Stimulated activated CD4-positive, alpha-beta T cell treated with anti-CD3 and anti-CD28 coated beads, Interleukin-2, amount 100 ng/mL, for 48 hours (primary cell): ENCODE results near the gene PHLDA2.

Experiments
- DNase-seq, 2 donors: peaks; one replicate each; pipeline ENCODE4 v3.0.0-alpha.2; 2020

PHLDA2 gene, protein sequence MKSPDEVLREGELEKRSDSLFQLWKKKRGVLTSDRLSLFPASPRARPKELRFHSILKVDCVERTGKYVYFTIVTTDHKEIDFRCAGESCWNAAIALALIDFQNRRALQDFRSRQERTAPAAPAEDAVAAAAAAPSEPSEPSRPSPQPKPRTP

DNA sequence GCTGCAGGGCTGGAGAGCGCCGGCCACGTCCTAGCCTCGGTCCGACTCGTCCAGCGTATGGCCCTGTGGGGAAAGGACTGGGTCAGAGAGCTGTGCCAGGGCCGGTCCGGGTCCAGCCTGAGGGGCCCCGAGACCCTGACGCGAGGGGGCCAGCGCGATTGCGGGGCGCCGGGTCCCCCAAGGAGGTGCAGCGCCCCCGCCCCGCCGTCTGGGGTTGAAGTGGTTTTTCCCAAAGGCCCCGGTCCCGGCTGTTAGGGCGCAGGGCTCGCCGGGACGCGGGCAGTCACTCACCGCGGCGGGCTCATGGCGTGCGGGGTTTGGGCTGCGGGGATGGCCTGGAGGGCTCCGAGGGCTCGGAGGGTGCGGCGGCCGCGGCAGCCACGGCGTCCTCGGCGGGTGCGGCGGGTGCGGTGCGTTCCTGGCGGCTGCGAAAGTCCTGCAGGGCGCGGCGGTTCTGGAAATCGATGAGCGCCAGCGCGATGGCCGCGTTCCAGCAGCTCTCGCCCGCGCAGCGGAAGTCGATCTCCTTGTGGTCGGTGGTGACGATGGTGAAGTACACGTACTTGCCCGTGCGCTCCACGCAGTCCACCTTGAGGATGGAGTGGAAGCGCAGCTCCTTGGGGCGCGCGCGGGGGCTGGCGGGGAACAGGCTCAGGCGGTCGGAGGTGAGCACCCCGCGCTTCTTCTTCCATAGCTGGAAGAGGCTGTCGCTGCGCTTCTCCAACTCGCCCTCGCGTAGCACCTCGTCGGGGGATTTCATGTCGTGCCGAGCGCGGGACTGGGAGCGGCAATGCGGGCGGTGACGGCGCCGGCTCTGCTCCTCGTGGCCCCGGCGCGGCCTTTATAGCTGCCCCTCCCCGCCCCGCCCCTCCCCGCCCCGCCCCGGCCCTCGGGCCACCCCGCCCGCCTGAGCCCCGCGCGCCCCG lies at the start of gene PHLDA2:
TSS of gene PHLDA2 (minus strand) at position 816 of the 926 bp plus-strand sequence. CDS start at position 760, 56 bp downstream.
- peak; percentile 48 to 58 for DNase-seq

DNA sequence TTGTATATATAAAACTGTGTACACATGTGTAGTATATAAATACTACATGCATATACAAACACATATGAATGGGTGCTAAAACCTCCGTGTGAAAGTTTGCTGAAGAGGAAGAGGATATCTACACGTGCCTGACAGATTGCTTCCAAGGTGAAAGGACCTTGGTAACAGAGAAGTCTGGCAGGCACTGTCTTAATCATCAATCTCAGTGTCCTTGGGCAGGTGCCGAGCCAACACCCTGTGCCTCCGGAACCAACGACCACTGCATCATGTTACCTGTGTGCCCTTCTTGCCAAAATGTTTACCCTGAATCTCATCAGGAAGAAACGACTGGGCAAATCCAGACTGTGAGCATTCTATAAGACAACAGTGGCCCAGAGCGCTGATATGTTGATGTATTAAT lies 47.9 kb upstream of the PHLDA2 start:
- DNase-seq = no peak

DNA sequence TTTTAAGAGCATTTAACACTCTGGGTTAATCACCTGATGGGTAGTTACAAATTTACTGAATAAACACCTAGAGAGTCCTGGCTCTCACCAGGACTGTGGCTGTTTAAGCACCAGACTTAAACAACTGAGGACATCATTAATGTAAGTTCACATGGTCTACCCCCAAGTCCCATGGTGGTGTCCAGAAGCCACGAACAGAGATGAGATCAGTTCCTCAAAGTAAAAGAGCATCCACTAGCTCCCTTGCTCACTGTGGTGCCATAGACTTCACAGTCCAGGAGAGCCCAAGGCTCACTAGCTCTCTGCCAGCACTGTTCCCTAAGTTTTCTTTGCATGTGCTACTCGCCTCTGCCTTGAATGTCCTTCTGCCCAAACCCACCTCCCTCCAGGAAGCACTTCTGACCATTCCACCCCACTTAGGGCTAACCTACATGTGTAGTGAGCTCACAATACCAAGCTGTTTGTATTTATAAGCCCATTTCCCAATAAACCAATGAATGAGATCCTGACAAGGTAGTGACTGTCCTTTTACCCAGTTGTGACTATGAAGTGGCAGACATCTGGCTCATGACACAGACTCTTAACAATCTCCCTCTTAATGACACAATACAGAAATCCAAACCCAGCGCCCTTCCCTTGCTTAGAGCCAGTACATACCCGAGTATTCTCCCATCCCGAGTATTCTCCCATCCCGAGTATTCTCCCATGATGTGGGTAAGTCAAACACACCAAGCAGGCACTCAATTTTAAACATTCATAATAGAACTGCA lies 47.3 kb upstream of the PHLDA2 start:
- DNase-seq = no peak

DNA sequence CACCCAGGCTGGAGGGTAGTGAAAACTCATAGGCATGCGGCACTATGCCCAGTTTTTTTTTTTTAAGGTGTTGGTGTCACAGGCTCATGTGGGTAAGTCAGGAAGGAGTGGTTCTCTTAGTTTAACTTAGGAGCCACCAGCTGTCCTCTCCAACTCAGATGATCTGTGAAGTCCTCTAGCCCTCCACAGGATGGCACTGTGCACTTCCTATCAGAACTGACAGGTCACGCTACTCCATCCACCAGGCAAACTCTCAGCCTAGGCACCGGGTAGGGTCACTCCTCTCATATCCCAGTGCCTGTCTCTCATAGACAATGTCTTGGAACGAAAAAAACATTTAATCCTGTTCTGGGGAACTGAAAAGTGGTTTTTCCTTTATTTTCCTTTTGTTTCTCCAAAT lies 46.4 kb upstream of the PHLDA2 start:
- peak in 1 of 2 donors; percentile 14 for DNase-seq

DNA sequence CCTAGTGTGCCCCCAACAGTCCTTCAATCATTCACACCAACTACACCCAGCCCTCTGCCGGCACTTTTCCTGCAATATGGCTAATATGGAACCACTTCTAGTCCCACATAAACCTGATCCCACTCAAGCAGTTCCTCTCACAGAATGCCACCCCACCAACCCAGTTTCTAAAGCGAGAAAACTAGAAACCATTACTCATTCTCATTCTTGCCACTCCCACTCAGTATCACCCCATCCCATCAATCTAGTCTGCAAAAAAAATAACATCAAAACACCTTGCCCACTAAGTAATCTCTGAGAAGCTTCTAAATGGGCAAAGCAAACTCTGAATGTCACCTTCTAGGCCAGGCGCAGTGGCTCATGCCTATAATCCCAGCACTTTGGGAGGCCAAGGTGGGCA lies 45.1 kb upstream of the PHLDA2 start:
- DNase-seq = no peak

DNA sequence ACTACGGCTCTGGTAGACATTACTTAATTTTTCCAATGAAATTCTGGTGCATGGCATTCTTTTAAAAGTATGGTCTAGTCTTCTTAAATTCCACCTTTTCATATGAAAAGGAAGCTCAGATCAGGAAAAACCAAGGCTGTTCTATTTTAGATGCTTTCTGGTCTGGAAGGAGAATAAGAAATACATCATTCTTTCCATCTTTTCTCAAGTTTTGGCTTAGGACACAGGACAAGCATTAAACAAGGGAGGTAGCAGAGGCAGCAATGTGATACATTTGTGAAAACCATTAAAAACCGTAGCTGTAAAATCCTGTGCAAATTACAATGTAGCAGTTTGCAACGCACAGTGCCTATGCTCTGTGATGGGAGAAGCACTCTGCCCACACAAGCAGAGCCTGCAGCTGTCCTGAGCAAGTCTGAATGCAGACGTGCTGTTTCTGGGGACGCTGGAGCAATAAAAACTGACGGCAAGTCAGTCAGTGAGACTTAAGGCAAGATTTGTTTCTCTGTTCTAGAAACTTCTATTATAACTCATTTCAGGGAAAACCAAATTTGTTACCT lies 39.2 kb upstream of the PHLDA2 start:
- DNase-seq = no peak

DNA sequence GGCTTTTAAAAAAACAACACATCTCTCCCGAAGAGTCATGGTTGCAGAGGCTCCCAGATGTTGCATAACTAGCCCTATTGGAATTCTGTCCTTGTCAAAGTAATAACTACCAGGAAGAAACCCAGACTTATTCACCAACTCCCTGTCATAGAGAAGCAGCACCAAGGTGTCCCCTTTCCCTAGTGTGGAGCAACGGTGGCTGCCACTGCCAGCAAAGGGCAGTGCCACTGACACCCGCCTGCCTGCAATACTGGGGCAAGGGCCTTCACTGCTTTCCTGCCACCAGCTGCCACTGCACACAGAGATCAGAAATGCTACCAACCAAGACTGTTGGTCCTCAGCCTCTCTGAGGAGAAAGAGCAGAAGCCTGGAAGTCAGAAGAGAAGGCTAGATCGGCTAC lies 35.6 kb upstream of the PHLDA2 start:
- no peak for DNase-seq

DNA sequence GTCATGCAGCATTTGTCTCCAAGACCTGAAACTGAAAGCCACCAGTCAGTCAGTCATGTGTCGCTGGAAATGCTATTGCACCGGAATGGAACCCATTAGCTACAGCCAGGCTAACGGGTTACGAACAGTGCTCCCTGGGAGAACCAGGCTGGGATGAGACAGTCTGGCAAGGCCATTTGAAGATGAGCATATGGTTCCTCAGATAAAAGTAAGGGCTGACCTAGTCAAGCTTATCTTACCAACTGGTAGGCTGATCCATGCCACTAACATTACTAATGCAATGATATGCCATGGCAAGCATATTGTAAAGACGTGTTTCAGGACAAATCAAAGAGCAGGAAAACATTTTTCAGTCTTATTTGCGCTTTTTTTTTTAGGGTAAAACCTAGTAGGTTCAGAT lies 34.5 kb upstream of the PHLDA2 start:
- no peak for DNase-seq

DNA sequence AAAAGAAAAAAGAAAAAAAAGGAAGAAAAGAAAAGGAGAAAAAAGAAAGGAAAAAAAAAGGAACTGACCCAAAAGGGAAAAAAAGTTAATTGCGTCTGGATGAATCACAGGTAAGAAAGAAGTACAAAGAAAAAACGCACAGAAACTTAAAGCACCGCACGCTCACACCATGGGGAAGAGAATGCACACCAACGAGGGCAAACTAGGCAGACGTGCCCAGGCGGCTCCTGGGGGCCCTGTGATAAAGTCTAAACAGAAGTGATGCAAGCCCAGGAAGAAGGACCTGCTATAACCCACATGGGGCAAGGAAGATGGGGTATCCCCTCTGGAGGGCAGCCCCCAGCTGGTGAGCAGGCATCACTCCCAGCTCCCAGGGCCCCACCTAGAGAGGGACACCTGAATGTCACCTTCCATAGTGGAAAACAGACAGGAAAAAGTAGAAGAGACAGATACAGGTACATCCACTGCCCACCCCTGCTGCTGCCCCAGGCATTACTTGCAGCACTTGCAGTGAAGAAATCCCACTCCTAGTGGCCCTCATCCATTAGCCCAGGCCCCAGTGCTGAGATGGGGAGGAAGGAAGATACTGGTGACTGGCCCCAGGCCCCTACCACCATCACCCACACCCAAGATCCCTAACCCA lies 34.0 kb upstream of the PHLDA2 start:
- DNase-seq = no peak

DNA sequence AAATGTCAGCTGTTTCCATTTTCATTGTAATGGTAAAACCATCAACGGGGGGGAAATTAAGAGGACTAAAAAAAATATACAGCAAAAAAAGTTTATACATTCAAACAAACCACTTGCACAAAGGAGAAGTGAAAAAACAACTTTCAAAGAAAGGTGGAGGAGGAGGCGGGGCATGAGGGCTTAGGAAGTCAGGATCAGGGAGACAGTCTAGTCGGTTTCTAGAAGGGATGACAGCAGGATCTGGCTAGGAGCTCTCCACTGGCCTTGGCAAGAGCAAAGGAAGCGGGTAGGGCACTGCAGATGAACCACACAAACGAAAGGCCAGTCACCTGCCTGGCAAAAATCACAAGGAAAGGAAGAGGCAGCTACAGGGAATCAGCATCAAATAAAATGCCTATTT lies 31.9 kb upstream of the PHLDA2 start:
- no peak for DNase-seq

DNA sequence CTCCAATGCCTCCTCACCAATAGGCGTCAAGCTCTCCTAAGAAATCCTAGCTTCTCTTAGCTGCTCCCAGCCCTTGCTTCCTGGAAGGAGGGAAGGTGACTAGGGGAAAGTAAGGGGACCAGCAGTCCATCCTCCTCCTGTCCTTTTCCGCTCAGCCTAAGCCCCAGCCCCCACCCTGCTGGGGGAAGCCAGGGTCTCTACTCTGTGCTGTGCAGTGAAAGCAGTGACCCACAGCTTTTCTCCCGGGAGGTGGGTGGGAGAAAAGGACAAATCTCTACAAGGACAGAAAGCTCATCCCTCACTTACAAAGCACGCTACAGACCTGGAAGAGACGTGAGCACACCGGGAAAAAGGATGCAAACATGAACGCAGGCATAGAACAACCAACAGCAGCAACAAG lies 30.9 kb upstream of the PHLDA2 start:
- DNase-seq = no peak

DNA sequence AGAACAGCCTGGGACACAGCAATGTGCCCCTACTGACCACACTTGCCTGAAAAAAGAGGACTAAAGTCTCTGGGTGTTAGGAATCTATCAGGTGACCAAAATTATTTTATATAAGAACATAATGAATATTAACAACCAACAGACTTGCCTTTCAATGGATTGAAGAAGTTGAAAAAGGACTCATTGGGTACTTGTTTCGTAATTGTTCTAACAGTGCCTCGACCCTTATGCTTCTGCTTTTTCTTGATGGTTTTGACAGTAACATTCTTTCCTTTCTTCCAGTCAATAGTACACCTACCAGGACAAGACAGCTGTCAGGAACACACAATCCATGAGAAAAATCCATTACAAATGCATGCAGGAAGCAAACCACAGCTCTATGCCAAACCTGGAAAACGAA lies 29.0 kb upstream of the PHLDA2 start:
- DNase-seq = no peak

DNA sequence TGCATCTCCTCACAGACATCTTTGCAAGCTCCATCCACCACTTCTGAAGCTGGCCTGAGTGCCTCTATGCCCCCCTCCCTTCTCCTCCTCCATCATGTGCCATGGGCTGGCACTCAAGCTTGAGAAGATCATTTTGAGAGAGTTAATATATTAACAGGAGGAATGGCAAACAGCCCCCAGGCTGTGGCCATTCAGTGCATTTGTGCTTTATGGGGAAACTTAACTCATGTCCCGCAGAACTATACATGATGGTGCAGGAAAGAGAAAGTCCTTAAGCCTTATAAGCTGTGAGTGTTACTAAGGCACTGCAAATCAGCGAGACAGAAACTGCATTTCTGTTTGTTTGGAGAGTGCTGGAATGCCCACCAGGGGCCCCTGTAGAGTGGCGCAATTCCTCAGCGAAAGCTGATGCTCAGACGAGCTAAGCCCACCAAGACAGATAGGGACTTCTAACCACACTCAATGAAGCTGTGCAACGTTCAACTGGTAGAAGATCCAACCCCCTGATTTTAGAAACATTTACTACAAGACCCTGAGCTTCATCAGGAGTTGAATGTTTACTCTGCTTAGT lies 26.8 kb upstream of the PHLDA2 start:
- no peak for DNase-seq

DNA sequence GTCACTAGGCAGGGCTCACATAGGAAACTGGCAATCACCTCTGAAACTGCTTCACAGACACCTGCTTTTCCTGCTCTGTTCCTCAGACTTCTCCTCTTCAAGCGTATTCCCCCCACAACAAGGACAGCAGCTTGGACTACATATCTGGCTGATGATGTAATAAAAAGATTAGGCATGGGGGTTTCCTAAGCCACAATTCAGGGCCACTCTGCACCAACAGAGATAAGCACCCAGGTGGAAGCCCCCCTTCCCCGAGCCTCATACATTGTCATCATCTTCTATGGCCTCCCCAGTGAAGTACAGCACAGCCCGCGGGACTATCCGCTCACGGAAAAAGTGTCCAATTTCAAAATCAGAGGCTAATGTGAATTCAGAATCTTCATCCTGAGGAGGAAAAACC lies 25.0 kb upstream of the PHLDA2 start:
- DNase-seq = no peak

DNA sequence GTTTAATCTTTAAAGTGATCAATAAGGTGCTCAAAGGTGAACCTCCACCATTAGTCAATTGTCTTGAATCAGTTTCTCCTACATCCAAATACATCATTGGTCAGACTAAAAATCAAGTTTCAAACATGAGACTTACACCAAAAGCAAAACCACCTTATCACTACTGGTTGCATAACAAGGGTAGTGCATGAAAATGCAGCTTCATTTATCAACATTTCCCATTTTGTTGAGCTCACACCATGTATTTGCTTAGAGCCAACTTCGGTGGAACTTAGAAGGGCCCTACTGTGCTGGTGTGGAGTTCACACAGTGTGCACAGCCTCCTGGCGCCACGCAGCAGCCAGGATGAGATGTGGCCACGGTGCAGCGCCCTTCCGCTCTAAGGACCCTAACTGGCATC lies 23.1 kb upstream of the PHLDA2 start:
- no peak for DNase-seq

DNA sequence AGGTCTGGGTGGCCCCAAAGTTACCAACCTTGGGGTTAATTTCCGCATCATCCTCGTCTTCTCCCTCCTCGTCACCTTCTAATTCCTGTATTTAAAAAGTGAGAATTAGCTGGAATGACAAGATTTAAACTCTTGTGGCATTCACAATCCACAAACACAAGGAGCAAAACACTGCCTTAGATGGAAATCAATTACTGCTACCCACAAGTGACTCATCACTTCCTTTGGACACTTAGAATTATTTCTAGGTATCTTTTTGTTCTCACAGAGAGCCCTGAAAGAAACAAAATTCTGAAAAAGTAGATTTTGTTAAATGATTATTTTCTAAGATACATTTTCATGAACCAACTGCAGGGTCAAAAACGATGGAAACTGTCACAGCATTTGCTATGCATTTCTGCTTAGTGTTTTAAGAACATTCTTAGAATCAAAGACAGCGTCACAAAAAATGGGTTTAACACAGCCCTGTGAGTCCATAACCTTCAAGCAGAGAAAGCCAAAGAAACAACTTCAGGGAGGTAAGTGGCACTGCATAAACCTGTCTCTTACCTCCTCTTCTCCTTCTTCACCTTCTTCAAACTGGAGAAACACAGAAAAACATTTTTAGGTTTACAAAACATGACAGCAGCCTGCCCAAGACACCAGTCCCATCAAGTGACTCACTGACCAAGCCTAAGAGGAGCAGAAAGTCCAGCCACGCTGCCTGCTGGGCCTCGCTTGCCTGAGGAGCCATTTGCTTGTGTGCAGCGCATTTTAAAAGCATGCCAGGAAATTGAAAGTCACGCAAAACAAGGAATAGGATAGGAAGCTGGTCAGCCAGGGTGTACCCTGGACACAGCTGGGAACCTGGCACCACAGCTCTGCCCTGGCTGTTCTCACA lies 22.3 kb upstream of the PHLDA2 start:
- DNase-seq = no peak

DNA sequence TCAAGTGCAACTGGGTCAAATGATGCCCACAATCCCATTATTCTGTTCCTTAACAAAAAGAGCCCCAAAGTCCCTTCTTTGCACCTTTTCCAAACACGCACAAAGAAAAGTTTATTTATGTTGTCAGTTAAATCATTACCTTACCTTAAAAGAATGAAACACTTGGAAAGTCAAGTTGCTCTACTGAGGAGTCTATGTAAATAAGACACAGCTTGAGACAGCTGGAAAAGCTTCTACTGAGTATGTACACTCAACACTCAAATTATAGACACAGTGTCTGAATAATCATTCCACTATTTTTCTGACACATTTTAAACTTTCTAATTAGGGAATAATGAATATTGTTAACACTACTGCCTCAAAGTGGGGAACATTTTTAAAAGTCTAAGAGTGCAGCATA lies 21.6 kb upstream of the PHLDA2 start:
- no peak for DNase-seq

DNA sequence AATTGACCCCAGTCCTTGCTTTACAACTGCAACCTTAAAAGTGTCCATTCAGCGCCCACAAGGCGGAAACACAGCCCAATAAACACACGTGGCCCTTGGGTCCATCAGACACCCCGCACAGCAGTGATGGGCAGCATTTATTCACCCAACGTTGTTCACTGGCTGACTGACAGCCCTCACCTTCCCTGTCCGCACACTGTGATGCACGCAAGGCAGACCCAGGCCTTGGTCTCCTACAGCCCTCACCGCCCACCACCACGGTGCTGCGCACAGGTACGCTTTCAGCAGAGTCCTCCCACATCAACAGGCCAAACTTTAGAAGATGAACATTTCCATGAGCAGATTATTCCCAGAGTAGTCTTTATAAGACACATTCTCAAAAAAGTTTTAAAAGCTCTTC lies 20.7 kb upstream of the PHLDA2 start:
- DNase-seq = no peak

DNA sequence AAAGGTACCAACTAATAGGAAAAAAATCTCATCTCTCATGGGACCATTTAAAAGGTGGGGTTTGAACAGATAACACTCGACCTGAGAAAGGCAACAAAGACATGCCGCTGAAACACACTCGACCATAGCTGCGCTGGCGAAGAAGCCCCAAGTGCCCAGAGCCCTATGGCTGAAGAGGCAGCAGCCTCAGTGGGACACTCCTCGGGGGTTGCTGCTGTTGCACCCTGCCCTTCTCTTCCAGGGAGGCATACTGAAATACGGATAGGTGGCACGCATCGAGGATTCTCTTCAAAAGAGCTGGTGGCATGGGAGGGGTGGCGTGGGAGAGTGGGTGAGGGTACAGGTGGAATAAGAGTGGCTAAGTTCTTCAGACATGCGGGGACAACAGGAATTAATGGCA lies 18.5 kb upstream of the PHLDA2 start:
- DNase-seq = no peak

DNA sequence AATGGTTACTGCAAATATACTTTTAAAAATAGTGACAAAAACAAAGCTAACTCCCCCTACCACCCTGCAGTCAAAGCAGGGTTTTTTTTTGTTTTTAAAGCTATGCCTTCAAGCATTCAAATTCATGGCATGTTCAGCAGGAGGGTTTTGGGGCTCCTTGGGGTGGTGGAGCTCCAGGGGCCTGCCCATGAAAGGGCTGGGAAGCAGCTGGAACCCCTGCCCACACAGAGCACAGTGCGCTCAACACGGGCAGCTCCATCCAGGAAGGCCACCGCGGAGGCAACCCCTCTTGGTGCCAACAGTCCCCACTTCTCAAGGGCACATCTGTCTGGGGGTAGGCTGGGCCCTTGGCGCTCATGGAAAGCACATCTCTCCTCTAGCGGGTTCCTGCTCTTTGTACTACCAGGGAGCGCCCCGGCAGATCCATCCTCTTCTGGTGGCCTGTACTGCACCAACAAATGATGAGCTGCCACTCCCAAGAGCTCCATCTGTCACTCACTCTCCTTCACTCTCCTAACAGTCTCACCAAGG lies 16.6 kb upstream of the PHLDA2 start:
- no peak for DNase-seq

DNA sequence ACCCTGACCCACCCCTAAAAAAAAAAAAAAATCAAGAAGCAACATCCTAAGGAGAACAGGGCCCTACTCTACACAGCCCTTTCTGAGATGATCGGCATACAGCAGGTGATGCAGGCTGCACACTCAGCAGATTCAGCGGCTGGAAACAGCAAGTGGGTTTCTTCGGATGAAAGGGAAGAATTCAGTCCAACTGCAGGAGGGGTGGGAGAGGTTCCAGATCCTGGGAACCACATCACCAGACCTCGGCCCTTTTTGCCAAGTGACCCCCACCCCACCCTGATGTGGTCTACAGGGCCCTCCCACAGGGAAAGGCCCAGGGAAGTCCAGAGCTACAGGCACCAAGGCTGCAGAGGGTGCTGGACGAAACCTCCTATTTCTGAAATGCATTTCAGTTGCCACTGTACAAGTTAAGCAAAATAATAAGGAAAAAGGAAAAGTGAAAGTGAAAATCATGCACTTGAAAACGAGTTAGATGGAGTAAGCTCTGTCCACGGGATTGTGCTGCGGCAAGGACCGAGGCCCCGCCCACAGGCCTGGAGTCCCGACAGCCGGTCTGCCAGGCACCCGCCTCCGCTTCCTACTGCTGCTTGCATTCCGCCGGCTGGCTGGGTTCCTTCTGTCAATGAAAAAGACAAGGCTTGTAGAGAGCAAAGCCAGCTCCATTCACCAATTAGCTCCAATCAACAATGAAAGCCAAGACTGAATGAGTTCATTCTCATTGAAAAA lies 16.0 kb upstream of the PHLDA2 start:
- peak; percentile 41 to 44 for DNase-seq
